ENCODE measurements around the gene MTX1.

GRCh38 chr1:155242805-155243358, 34.4 kb downstream of the MTX1 start:
- no peak for TF ChIP-seq CTCF (conservative IDR thresholded peaks at IDR 0.05; ENCODE audit: low read length)
- no peak for TF ChIP-seq EZH2phosphoT487 (IDR thresholded peaks at IDR 0.05; ENCODE audit: borderline replicate concordance)
